ENCODE results near the gene TMED6.

- TF ChIP-seq CTCF (IDR thresholded peaks at IDR 0.05; ENCODE audit: low read depth, low read length) (no peak), EZH2phosphoT487 (IDR thresholded peaks at IDR 0.05; ENCODE audit: low read depth) (no peak)
Observed at GRCh38 chr16:69351309-69352027, at the start of gene TMED6.

All from OCI-LY3 (cell line).